Loucy (cell line): ENCODE results near the gene MYO5B.
A peak's percentile ranks its signal among the peaks of the same experiment; 100 is the strongest.

Experiments
- H2AFZ ChIP-seq: fragments of 200-600 bp; sonication (generic); 2 replicates; pipeline ENCODE4 v1.6.0; 2016; ENCODE audit warnings: antibody characterized with exemption, mild to moderate bottlenecking, low read length, moderate library complexity
- H3F3A ChIP-seq: fragments of 200-600 bp; 2 replicates; pipeline ENCODE4 v1.6.0; 2016; ENCODE audit warnings: antibody characterized with exemption, low read depth, mild to moderate bottlenecking
- H3K27me3 ChIP-seq: fragments of 200-600 bp; sonication (generic); 2 replicates; pipeline ENCODE4 v1.6.1; 2014; ENCODE audit warnings: low read length, mild to moderate bottlenecking; ENCODE audit not compliant: insufficient read depth, poor library complexity, severe bottlenecking
- H3K36me3 ChIP-seq: fragments of 200-600 bp; sonication (generic); 2 replicates; pipeline ENCODE4 v1.6.1; 2016; ENCODE audit warnings: low read length; ENCODE audit not compliant: insufficient read depth
- H3K4me1 ChIP-seq: fragments of 200-600 bp; sonication (generic); 2 replicates; pipeline ENCODE4 v1.5.1; 2014; ENCODE audit warnings: low read length, mild to moderate bottlenecking; ENCODE audit not compliant: insufficient read depth, poor library complexity, severe bottlenecking
- H3K4me2 ChIP-seq: fragments of 200-600 bp; sonication (generic); 2 replicates; pipeline ENCODE4 v1.6.0; 2014; ENCODE audit warnings: antibody characterized with exemption, low read length, low read depth, mild to moderate bottlenecking; ENCODE audit not compliant: poor library complexity, severe bottlenecking
- H3K4me3 ChIP-seq: fragments of 200-600 bp; sonication (generic); 2 replicates; pipeline ENCODE4 v1.5.1; 2014; ENCODE audit warnings: low read length, mild to moderate bottlenecking, mixed read lengths; ENCODE audit not compliant: poor library complexity, severe bottlenecking
- H3K79me2 ChIP-seq: fragments of 200-600 bp; sonication (generic); 2 replicates; pipeline ENCODE4 v1.6.1; 2014; ENCODE audit warnings: low read length; ENCODE audit not compliant: insufficient read depth
- H3K9ac ChIP-seq: fragments of 200-600 bp; sonication (generic); 2 replicates; pipeline ENCODE4 v1.6.0; 2014; ENCODE audit warnings: mild to moderate bottlenecking, low read depth, low read length, moderate library complexity; ENCODE audit not compliant: poor library complexity, severe bottlenecking
- H3K9me2 ChIP-seq: fragments of 200-600 bp; sonication (generic); replicated peaks from 2 replicates; pipeline ENCODE4 v1.6.1; 2016; ENCODE audit warnings: low read depth, low read length, mixed read lengths
- H3K9me3 ChIP-seq: fragments of 200-600 bp; sonication (generic); 2 replicates; pipeline ENCODE4 v1.6.1; 2014; ENCODE audit warnings: mild to moderate bottlenecking, antibody characterized with exemption, low read length, low read depth; ENCODE audit not compliant: insufficient read depth
- H4K20me1 ChIP-seq: fragments of 200-600 bp; sonication (generic); 2 replicates; pipeline ENCODE4 v1.6.0; 2014; ENCODE audit warnings: antibody characterized with exemption, low read length, mild to moderate bottlenecking; ENCODE audit not compliant: insufficient read depth, poor library complexity, severe bottlenecking
- CTCF ChIP-seq: fragments of 200-600 bp; sonication (generic); conservative IDR thresholded peaks from 2 replicates; pipeline ENCODE4 v1.5.1; 2014; ENCODE audit warnings: mild to moderate bottlenecking, antibody characterized with exemption, low read length
- EZH2phosphoT487 ChIP-seq: fragments of 200-600 bp; IDR thresholded peaks from 2 replicates; pipeline ENCODE4 v1.6.1; 2018; ENCODE audit warnings: antibody characterized with exemption, mild to moderate bottlenecking, moderate library complexity, borderline replicate concordance

The MYO5B gene

GRCh38 chr18:50011813-50012435 is 183.0 kb downstream of the MYO5B start:
- Histone ChIP-seq H3K9me2 (no peaks in the 10 kb centered on the region), H3K27me3 (no peaks in the 10 kb centered on the region), H3F3A (no peaks in the 10 kb centered on the region), H3K4me1 (no peaks in the 10 kb centered on the region), H3K36me3 (no peaks in the 10 kb centered on the region), H3K79me2 (no peaks in the 10 kb centered on the region), H2AFZ (no peak overlapping the region), H4K20me1 (no peaks in the 10 kb centered on the region), H3K9me3 (no peaks in the 10 kb centered on the region), H3K9ac (no peak overlapping the region), H3K4me2 (no peak overlapping the region), H3K4me3 (no peak overlapping the region)
- TF ChIP-seq EZH2phosphoT487: no peak
- no peak for TF ChIP-seq CTCF

GRCh38 chr18:50009773-50010335 is 185.1 kb downstream of the MYO5B start:
- H3K9me3 ChIP-seq: no peaks in the 10 kb centered on the region

GRCh38 chr18:50008306-50008705 is 186.6 kb downstream of the MYO5B start:
- Histone ChIP-seq H3K4me3 (no peak overlapping the region), H3K27me3 (no peaks in the 10 kb centered on the region), H3K36me3 (no peaks in the 10 kb centered on the region), H3K4me1 (no peaks in the 10 kb centered on the region), H3K9me3 (no peaks in the 10 kb centered on the region), H2AFZ (no peak overlapping the region), H3K9me2 (no peaks in the 10 kb centered on the region), H3F3A (no peaks in the 10 kb centered on the region), H4K20me1 (no peaks in the 10 kb centered on the region), H3K79me2 (no peaks in the 10 kb centered on the region), H3K9ac (no peak overlapping the region), H3K4me2 (no peak overlapping the region)
- no peak for TF ChIP-seq EZH2phosphoT487
- TF ChIP-seq CTCF: no peak

More at GRCh38 chr18:50009773-50010335, 185.1 kb downstream of the MYO5B start:
- no peaks in the 10 kb centered on the region for H3F3A ChIP-seq
- no peak overlapping the region for H3K9ac ChIP-seq
- no peaks in the 10 kb centered on the region for H3K27me3 ChIP-seq
- no peaks in the 10 kb centered on the region for H3K36me3 ChIP-seq
- no peaks in the 10 kb centered on the region for H3K79me2 ChIP-seq
- no peak for TF ChIP-seq EZH2phosphoT487
- TF ChIP-seq CTCF: peak; percentile 79
- H4K20me1 ChIP-seq: no peaks in the 10 kb centered on the region
- H3K9me2 ChIP-seq: no peaks in the 10 kb centered on the region
- 0 out of 2 replicates have a peak overlapping the region, but pooled peaks have one; percentile 31 for H2AFZ ChIP-seq
- H3K4me3 ChIP-seq: no peak overlapping the region
- no peak overlapping the region for H3K4me2 ChIP-seq
- H3K4me1 ChIP-seq: no peaks in the 10 kb centered on the region
